Liver (tissue), 9 donors: ENCODE results near the gene EFCAB14. TPM values are rescaled to one million over a fixed set of nuclear protein-coding genes. Genes with fewer than 3 reads are reported as not detected.

Experiments used
- DNase-seq: peaks from one replicate; pipeline ENCODE4 v3.0.0-alpha.2; 2017; ENCODE audit warnings: low spot score
- H3K27ac ChIP-seq, 2 donors: one replicate each; pipeline ENCODE4 v1.7.0; 2013; ENCODE audit warnings: inconsistent platforms in 2 of 2, low read length in 2 of 2, control low read depth in 1 of 2, low read depth in 1 of 2, mild to moderate bottlenecking in 1 of 2
- H3K27me3 ChIP-seq, 4 donors: one replicate each; pipeline versions ENCODE4 v1.6.1 to v1.7.0; 2013; ENCODE audit warnings: low read length in 3 of 4, inconsistent platforms in 1 of 4, mild to moderate bottlenecking in 1 of 4, moderate library complexity in 1 of 4; ENCODE audit not compliant: control insufficient read depth in 4 of 4, insufficient read depth in 4 of 4
- H3K36me3 ChIP-seq, 4 donors: one replicate each; pipeline versions ENCODE4 v1.6.1 to v1.7.0; 2013; ENCODE audit warnings: low read length in 3 of 4, mild to moderate bottlenecking in 3 of 4, low read depth in 1 of 4, moderate library complexity in 1 of 4; ENCODE audit not compliant: control insufficient read depth in 4 of 4, insufficient read depth in 3 of 4
- H3K4me1 ChIP-seq, 4 donors: one replicate each; pipeline versions ENCODE4 v1.6.1 to v1.7.0; 2013; ENCODE audit warnings: low read length in 3 of 4, mild to moderate bottlenecking in 3 of 4, moderate library complexity in 1 of 4; ENCODE audit not compliant: control insufficient read depth in 4 of 4, insufficient read depth in 4 of 4
- H3K4me3 ChIP-seq, 3 donors: one replicate each; pipeline versions ENCODE4 v1.6.1 to v1.7.0; 2013; ENCODE audit warnings: low read length in 3 of 3, control low read depth in 1 of 3, low read depth in 1 of 3, mild to moderate bottlenecking in 1 of 3
- H3K9ac ChIP-seq, 2 donors: one replicate each; pipeline ENCODE4 v1.7.0; 2013; ENCODE audit warnings: low read length in 2 of 2, mild to moderate bottlenecking in 2 of 2, moderate library complexity in 2 of 2, control low read depth in 1 of 2, low read depth in 1 of 2
- H3K9me3 ChIP-seq, 4 donors: one replicate each; pipeline versions ENCODE4 v1.6.1 to v1.7.0; 2013; ENCODE audit warnings: low read length in 3 of 4; ENCODE audit not compliant: control insufficient read depth in 4 of 4
- ATF3 ChIP-seq: IDR thresholded peaks from 2 replicates; pipeline ENCODE4 v1.6.1; 2016; ENCODE audit warnings: antibody characterized with exemption
- CTCF ChIP-seq: fragments of 150-350 bp; IDR thresholded peaks from 2 replicates; pipeline ENCODE4 v1.5.1; 2017; ENCODE audit warnings: improper control_type of control experiment, low read depth, low read length; ENCODE audit not compliant: missing input control
- EGR1 ChIP-seq, 2 donors: IDR thresholded peaks; 2 replicates each; pipeline ENCODE4 v1.6.1; 2016 to 2018; ENCODE audit warnings: antibody characterized with exemption in 2 of 2, low read depth in 2 of 2
- FOXA1 ChIP-seq: IDR thresholded peaks from 2 replicates; pipeline ENCODE4 v1.6.1; 2016; ENCODE audit warnings: antibody characterized with exemption
- FOXA2 ChIP-seq: IDR thresholded peaks from 2 replicates; pipeline ENCODE4 v1.6.1; 2016; ENCODE audit warnings: antibody characterized with exemption
- GABPA ChIP-seq, 2 donors: IDR thresholded peaks in 1 of 2; conservative IDR thresholded peaks in 1 of 2; 2 replicates each; pipeline ENCODE4 v1.6.1; 2016; ENCODE audit warnings: antibody characterized with exemption in 2 of 2, mild to moderate bottlenecking in 1 of 2, moderate library complexity in 1 of 2
- HNF4A ChIP-seq, 2 donors: conservative IDR thresholded peaks; 2 replicates each; pipeline ENCODE4 v1.6.1; 2016; ENCODE audit warnings: antibody characterized with exemption in 2 of 2, mild to moderate bottlenecking in 2 of 2
- HNF4G ChIP-seq: IDR thresholded peaks from 2 replicates; pipeline ENCODE4 v1.6.1; 2016; ENCODE audit warnings: antibody characterized with exemption
- JUND ChIP-seq, 2 donors: IDR thresholded peaks; 2 replicates each; pipeline ENCODE4 v1.6.1; 2016; ENCODE audit warnings: antibody characterized with exemption in 2 of 2
- MAX ChIP-seq: IDR thresholded peaks from 2 replicates; pipeline ENCODE4 v1.6.1; 2016; ENCODE audit warnings: antibody characterized with exemption
- NR2F2 ChIP-seq: IDR thresholded peaks from 2 replicates; pipeline ENCODE4 v1.6.1; 2016; ENCODE audit warnings: antibody characterized with exemption
- RAD21 ChIP-seq, 2 donors: IDR thresholded peaks; 2 replicates each; pipeline ENCODE4 v1.6.1; 2016; ENCODE audit warnings: antibody characterized with exemption in 2 of 2, mild to moderate bottlenecking in 2 of 2
- REST ChIP-seq: IDR thresholded peaks from 2 replicates; pipeline ENCODE4 v1.6.1; 2016; ENCODE audit warnings: antibody characterized with exemption, mild to moderate bottlenecking
- RXRA ChIP-seq, 2 donors: IDR thresholded peaks; 2 replicates each; pipeline ENCODE4 v1.6.1; 2017 to 2018; ENCODE audit warnings: antibody characterized with exemption in 2 of 2, mild to moderate bottlenecking in 1 of 2
- SP1 ChIP-seq: IDR thresholded peaks from 2 replicates; pipeline ENCODE4 v1.6.1; 2018; ENCODE audit warnings: antibody characterized with exemption, mild to moderate bottlenecking
- TAF1 ChIP-seq: conservative IDR thresholded peaks from 2 replicates; pipeline ENCODE4 v1.6.1; 2016; ENCODE audit warnings: antibody characterized with exemption, mild to moderate bottlenecking
- YY1 ChIP-seq: IDR thresholded peaks from 2 replicates; pipeline ENCODE4 v1.6.1; 2016; ENCODE audit warnings: antibody characterized with exemption, mild to moderate bottlenecking
- WGBS: extraction: QIAGEN DNeasy Blood & Tissue Kit; methylation state at CpG from one replicate; pipeline ENCODE4 v1.1.7; 2013; 5-methylcytosine and 5-hydroxymethylcytosine counted together
- polyA plus RNA-seq, 2 donors: library from polyadenylated mRNA; stranded (reverse) in 1 of 2; unstranded in 1 of 2; fragments of 200-250 nt in 1 of 2; fragments of >200 nt in 1 of 2; fragmentation: Nextera tagmentation in 1 of 2; extraction: Ambion mirVana in 1 of 2; gene quantifications; one replicate each; pipeline versions ENCODE4 v1.2.1 to v1.2.3, GENCODE V29; 2013 to 2015
- total RNA-seq, 2 donors: library from RNA; depleted of rRNA; stranded (reverse); fragments of >200 nt; gene quantifications; one replicate each; pipeline ENCODE4 v1.2.3, GENCODE V29; 2014
- donor health status: healthy.
- donor health status: healthy.
- donor health status: healthy.
- donor health status: healthy.
- donor health status: healthy.

Gene EFCAB14
- total and polyA plus RNA-seq, 4 donors: 14.8 to 34.6 (median 23.7) TPM

GRCh38 chr1:46749921-46750404 lies 31.0 kb upstream of the EFCAB14 start:
- H3K9me3 ChIP-seq: no peaks in the 10 kb centered on the region
- H3K4me3 ChIP-seq: no peak overlapping the region
- WGBS: 48% methylated on average over 7 of the region's 7 CpGs
- no peak overlapping the region for H3K9ac ChIP-seq
- no peaks in the 10 kb centered on the region for H3K36me3 ChIP-seq
- no peak overlapping the region for H3K27ac ChIP-seq
- H3K4me1 ChIP-seq: no peaks in the 10 kb centered on the region
- H3K27me3 ChIP-seq: peaks cover 0 to 3% (median 1%) of the 10 kb centered on the region in 4 donors
- TF ChIP-seq FOXA1: no peak
- TF ChIP-seq JUND (IDR thresholded peaks at IDR 0.05): no peak
- TF ChIP-seq YY1: no peak
- TF ChIP-seq HNF4G: no peak
- TF ChIP-seq HNF4A (conservative IDR thresholded peaks at IDR 0.05): no peak
- no peak for TF ChIP-seq SP1
- TF ChIP-seq RAD21 (IDR thresholded peaks at IDR 0.05): no peak
- no peak for TF ChIP-seq TAF1
- TF ChIP-seq REST: no peak
- no peak for TF ChIP-seq RXRA (IDR thresholded peaks at IDR 0.05)
- no peak for TF ChIP-seq FOXA2
- TF ChIP-seq EGR1 (IDR thresholded peaks at IDR 0.05; ENCODE audit: low read depth in 2 of 2): no peak
- no peak for TF ChIP-seq MAX
- no peak for TF ChIP-seq NR2F2
- DNase-seq: no peak

GRCh38 chr1:46749404-46749803 lies 30.5 kb upstream of the EFCAB14 start:
- Histone ChIP-seq H3K9me3 (no peaks in the 10 kb centered on the region), H3K27ac (no peak overlapping the region), H3K4me3 (no peak overlapping the region), H3K36me3 (no peaks in the 10 kb centered on the region), H3K9ac (no peak overlapping the region), H3K4me1 (no peaks in the 10 kb centered on the region), H3K27me3 (peaks cover 0 to 3% (median 1%) of the 10 kb centered on the region in 4 donors)
- DNase-seq: no peak
- WGBS: 95% methylated on average over 1 of the region's 1 CpG
- TF ChIP-seq HNF4A (conservative IDR thresholded peaks at IDR 0.05): no peak
- TF ChIP-seq RAD21 (IDR thresholded peaks at IDR 0.05): no peak
- no peak for TF ChIP-seq TAF1
- no peak for TF ChIP-seq CTCF
- TF ChIP-seq FOXA1: no peak
- TF ChIP-seq FOXA2: no peak
- TF ChIP-seq ATF3: no peak
- TF ChIP-seq NR2F2: no peak
- no peak for TF ChIP-seq MAX
- no peak for TF ChIP-seq YY1
- no peak for TF ChIP-seq RXRA (IDR thresholded peaks at IDR 0.05)
- no peak for TF ChIP-seq GABPA (IDR thresholded peaks at IDR 0.05 in 1 of 2, conservative IDR thresholded peaks at IDR 0.05 in 1 of 2)
